Smooth muscle cell (in vitro differentiated cells): ENCODE measurements around the gene ABCC4. TPM values are rescaled to one million over a fixed set of nuclear protein-coding genes. Genes with fewer than 3 reads are reported as not detected.

Experiments
- polyA plus RNA-seq: library from polyadenylated mRNA; unstranded; fragments of >200 nt; fragmentation: Nextera tagmentation; extraction: Ambion mirVana; gene quantifications from 2 replicates; pipeline ENCODE4 v1.2.1, GENCODE V29; 2016
- small RNA-seq: library from RNA; depleted of rRNA; stranded (forward); fragments of <200 nt; gene quantifications from one replicate; pipeline ENCODE3, GENCODE V24; 2014
- total RNA-seq: library from RNA; depleted of rRNA; stranded (reverse); fragments of >200 nt; gene quantifications from 2 replicates; pipeline ENCODE4 v1.2.3, GENCODE V29; 2014

ABCC4 gene
- total and polyA plus RNA-seq, 2 experiments from 2014 or later: 11.9 to 37.7 TPM

Small RNA genes within 50 kb of the gene (small RNA-seq; reads per million reads assigned to genes)
- gene RNU6-62P (0.11 reads per million), gene RNY3P8 (not detected), gene RNY4P27 (5.1 reads per million, percentile 63 among the genes with 10 or more reads in this experiment)
